ENCODE data around the gene VPS54.

VPS54 gene

GRCh38 chr2:64062840-64063239 is 43.6 kb upstream of the VPS54 start:
- Histone ChIP-seq H3K27me3 (replicated peaks; ENCODE audit: control insufficient read depth, insufficient read depth, low read length) (no peaks in the 10 kb centered on the region), H3K36me3 (ENCODE audit: control insufficient read depth, insufficient read depth, low read length) (no peaks in the 10 kb centered on the region), H3K4me3 (replicated peaks; ENCODE audit: low read depth, low read length) (no peak overlapping the region)
- no peak for TF ChIP-seq CTCF (IDR thresholded peaks at IDR 0.05; ENCODE audit: insufficient read depth, low read length, poor library complexity, severe bottlenecking)
- DNase-seq (ENCODE audit: extremely low read depth, insufficient read length): no peak

- TF ChIP-seq CTCF (IDR thresholded peaks at IDR 0.05; ENCODE audit: insufficient read depth, low read length, poor library complexity, severe bottlenecking): no peak
- no peaks in the 10 kb centered on the region for H3K27me3 ChIP-seq (replicated peaks; ENCODE audit: control insufficient read depth, insufficient read depth, low read length)
- no peaks in the 10 kb centered on the region for H3K36me3 ChIP-seq (ENCODE audit: control insufficient read depth, insufficient read depth, low read length)
- DNase-seq (ENCODE audit: extremely low read depth, insufficient read length): no peak
- no peak overlapping the region for H3K4me3 ChIP-seq (replicated peaks; ENCODE audit: low read depth, low read length)
These were observed 40.0 kb upstream of the VPS54 start for GRCh38 chr2:64059270-64059669.

GRCh38 chr2:64056021-64056420 is 36.8 kb upstream of the VPS54 start:
- DNase-seq (ENCODE audit: extremely low read depth, insufficient read length): no peak
- H3K36me3 ChIP-seq (ENCODE audit: control insufficient read depth, insufficient read depth, low read length): no peaks in the 10 kb centered on the region
- TF ChIP-seq CTCF (IDR thresholded peaks at IDR 0.05; ENCODE audit: insufficient read depth, low read length, poor library complexity, severe bottlenecking): no peak

GRCh38 chr2:64054161-64054915 is 35.1 kb upstream of the VPS54 start:
- H3K36me3 ChIP-seq (ENCODE audit: control insufficient read depth, insufficient read depth, low read length): no peaks in the 10 kb centered on the region
- no peak for DNase-seq (ENCODE audit: extremely low read depth, insufficient read length)
- no peak for TF ChIP-seq CTCF (IDR thresholded peaks at IDR 0.05; ENCODE audit: insufficient read depth, low read length, poor library complexity, severe bottlenecking)
- H3K4me3 ChIP-seq (replicated peaks; ENCODE audit: low read depth, low read length): no peak overlapping the region
- H3K27me3 ChIP-seq (replicated peaks; ENCODE audit: control insufficient read depth, insufficient read depth, low read length): no peaks in the 10 kb centered on the region

More at GRCh38 chr2:64056021-64056420, 36.8 kb upstream of the VPS54 start:
- no peak overlapping the region for H3K4me3 ChIP-seq (replicated peaks; ENCODE audit: low read depth, low read length)
- H3K27me3 ChIP-seq (replicated peaks; ENCODE audit: control insufficient read depth, insufficient read depth, low read length): no peaks in the 10 kb centered on the region

GRCh38 chr2:64052463-64053241 is 33.4 kb upstream of the VPS54 start:
- no peak for DNase-seq (ENCODE audit: extremely low read depth, insufficient read length)
- no peaks in the 10 kb centered on the region for H3K36me3 ChIP-seq (ENCODE audit: control insufficient read depth, insufficient read depth, low read length)
- H3K27me3 ChIP-seq (replicated peaks; ENCODE audit: control insufficient read depth, insufficient read depth, low read length): no peaks in the 10 kb centered on the region
- TF ChIP-seq CTCF (IDR thresholded peaks at IDR 0.05; ENCODE audit: insufficient read depth, low read length, poor library complexity, severe bottlenecking): no peak
- no peak overlapping the region for H3K4me3 ChIP-seq (replicated peaks; ENCODE audit: low read depth, low read length)
